HG03108 (cell line): ENCODE data around the gene MPHOSPH6.
"Not testable (repeated sequence)": the region's sequence is repeated elsewhere in the genome, so short reads cannot be mapped to it uniquely, and the experiment has no call there.

Experiments
- ATAC-seq: cut with Tn5 transposase; IDR thresholded peaks from one replicate; pipeline ENCODE4 v1.9.1; 2021; ENCODE audit warnings: moderate library complexity; ENCODE audit not compliant: unreplicated experiment

MPHOSPH6 gene

GRCh38 chr16:82169861-82170845 lies at the start of gene MPHOSPH6:
TSS of gene MPHOSPH6 (minus strand) at chr16:82170224. CDS start at chr16:82170175, 49 bp downstream.
- peak; percentile 97 for ATAC-seq

GRCh38 chr16:82219298-82219697 lies 49.3 kb upstream of the MPHOSPH6 start:
- ATAC-seq, result no peak

GRCh38 chr16:82209314-82209713 lies 39.3 kb upstream of the MPHOSPH6 start:
- ATAC-seq, result not testable (repeated sequence)

GRCh38 chr16:82203198-82203597 lies 33.2 kb upstream of the MPHOSPH6 start:
- ATAC-seq, result no peak

GRCh38 chr16:82201926-82202325 lies 31.9 kb upstream of the MPHOSPH6 start:
- ATAC-seq, result no peak

- ATAC-seq, result no peak
These were observed 31.3 kb upstream of the MPHOSPH6 start for GRCh38 chr16:82201351-82201750.

GRCh38 chr16:82199209-82199608 lies 29.2 kb upstream of the MPHOSPH6 start:
- ATAC-seq, result no peak

- no peak for ATAC-seq
These were observed 27.7 kb upstream of the MPHOSPH6 start for GRCh38 chr16:82197540-82198240.

GRCh38 chr16:82195917-82196494 lies 26.0 kb upstream of the MPHOSPH6 start:
- no peak for ATAC-seq

GRCh38 chr16:82194086-82194485 lies 24.1 kb upstream of the MPHOSPH6 start:
- ATAC-seq, result no peak

GRCh38 chr16:82192665-82193064 lies 22.6 kb upstream of the MPHOSPH6 start:
- ATAC-seq, result no peak

- no peak for ATAC-seq
These were observed 20.4 kb upstream of the MPHOSPH6 start for GRCh38 chr16:82190386-82190785.

GRCh38 chr16:82187829-82188228 lies 17.8 kb upstream of the MPHOSPH6 start:
- ATAC-seq, result no peak

- no peak for ATAC-seq
These were observed 15.0 kb upstream of the MPHOSPH6 start for GRCh38 chr16:82185012-82185411.

- ATAC-seq, result no peak
These were observed 14.2 kb upstream of the MPHOSPH6 start for GRCh38 chr16:82184213-82184612.

GRCh38 chr16:82183004-82183397 lies 13.0 kb upstream of the MPHOSPH6 start:
- no peak for ATAC-seq

GRCh38 chr16:82182266-82183003 lies 12.4 kb upstream of the MPHOSPH6 start:
- ATAC-seq, result no peak

GRCh38 chr16:82181461-82182185 lies 11.6 kb upstream of the MPHOSPH6 start:
- no peak for ATAC-seq

- no peak for ATAC-seq
These were observed 8.3 kb upstream of the MPHOSPH6 start for GRCh38 chr16:82178352-82178751.

- ATAC-seq, result no peak
These were observed 7.5 kb upstream of the MPHOSPH6 start for GRCh38 chr16:82177555-82177954.
